SK-N-SH treated with all-trans-retinoic acid at 6 μM for 48 hours (cell line): Measurements from ENCODE around the gene GRIN2B.

ENCODE experiments used
- CSDC2 ChIP-seq: fragments of 250-450 bp; sonication (Bioruptor Pico); IDR thresholded peaks from 2 replicates; pipeline ENCODE4 v1.5.0; 2020; ENCODE audit warnings: mild to moderate bottlenecking, moderate library complexity
- OSR1 ChIP-seq: fragments of 250-450 bp; sonication (Bioruptor Pico); IDR thresholded peaks from 2 replicates; pipeline ENCODE4 v1.8.0; 2022; ENCODE audit warnings: moderate library complexity, mild to moderate bottlenecking, inconsistent platforms
- PPARA ChIP-seq: fragments of 250-450 bp; sonication (Bioruptor Pico); IDR thresholded peaks from 2 replicates; pipeline ENCODE4 v1.5.0; 2020; ENCODE audit warnings: mild to moderate bottlenecking, borderline replicate concordance
- TOX ChIP-seq: fragments of 250-450 bp; sonication (Bioruptor Pico); IDR thresholded peaks from 2 replicates; pipeline ENCODE4 v1.8.0; 2021; ENCODE audit warnings: mild to moderate bottlenecking, moderate library complexity, borderline replicate concordance
- ZFP3 ChIP-seq: fragments of 250-450 bp; sonication (Bioruptor Pico); IDR thresholded peaks from 2 replicates; pipeline ENCODE4 v1.5.0; 2020; ENCODE audit warnings: mild to moderate bottlenecking, moderate library complexity
- TF ChIP-seq, protein P1 (sequence below): fragments of 250-450 bp; sonication (Bioruptor Pico); IDR thresholded peaks from 2 replicates; pipeline ENCODE4 v1.8.0; 2021; ENCODE audit warnings: low read depth, mild to moderate bottlenecking, moderate library complexity, borderline replicate concordance
- TF ChIP-seq, protein P2 (sequence below): fragments of 250-450 bp; sonication (Bioruptor Pico); IDR thresholded peaks from 2 replicates; pipeline ENCODE4 v1.5.0; 2020; ENCODE audit warnings: mild to moderate bottlenecking, moderate library complexity

DNA sequence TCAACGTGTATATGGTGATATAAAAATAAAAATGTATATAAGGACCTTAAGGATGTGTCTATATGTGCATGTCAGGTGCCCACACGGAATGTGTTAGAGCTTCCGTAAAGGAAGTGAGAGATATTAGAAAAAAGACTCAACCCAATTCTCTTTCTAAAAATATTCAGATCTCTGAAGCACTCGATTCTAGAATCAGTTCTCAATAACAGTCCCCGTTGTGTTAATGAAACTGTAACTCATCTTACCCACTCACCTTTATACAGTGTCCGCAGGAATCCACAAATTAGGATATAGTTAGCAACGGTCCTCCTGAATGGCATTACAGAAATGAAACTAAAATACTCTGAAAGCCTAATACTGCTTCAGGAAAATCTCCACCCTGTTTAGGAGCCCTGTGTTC is 29.3 kb downstream of the GRIN2B start:
- no peak for TF ChIP-seq ZFP3
- TF ChIP-seq, protein P1, sequence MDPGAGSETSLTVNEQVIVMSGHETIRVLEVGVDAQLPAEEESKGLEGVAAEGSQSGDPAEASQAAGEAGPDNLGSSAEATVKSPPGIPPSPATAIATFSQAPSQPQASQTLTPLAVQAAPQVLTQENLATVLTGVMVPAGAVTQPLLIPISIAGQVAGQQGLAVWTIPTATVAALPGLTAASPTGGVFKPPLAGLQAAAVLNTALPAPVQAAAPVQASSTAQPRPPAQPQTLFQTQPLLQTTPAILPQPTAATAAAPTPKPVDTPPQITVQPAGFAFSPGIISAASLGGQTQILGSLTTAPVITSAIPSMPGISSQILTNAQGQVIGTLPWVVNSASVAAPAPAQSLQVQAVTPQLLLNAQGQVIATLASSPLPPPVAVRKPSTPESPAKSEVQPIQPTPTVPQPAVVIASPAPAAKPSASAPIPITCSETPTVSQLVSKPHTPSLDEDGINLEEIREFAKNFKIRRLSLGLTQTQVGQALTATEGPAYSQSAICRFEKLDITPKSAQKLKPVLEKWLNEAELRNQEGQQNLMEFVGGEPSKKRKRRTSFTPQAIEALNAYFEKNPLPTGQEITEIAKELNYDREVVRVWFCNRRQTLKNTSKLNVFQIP (CRISPR knock-in tag), result no peak
- no peak for TF ChIP-seq CSDC2
- TF ChIP-seq, protein P2, sequence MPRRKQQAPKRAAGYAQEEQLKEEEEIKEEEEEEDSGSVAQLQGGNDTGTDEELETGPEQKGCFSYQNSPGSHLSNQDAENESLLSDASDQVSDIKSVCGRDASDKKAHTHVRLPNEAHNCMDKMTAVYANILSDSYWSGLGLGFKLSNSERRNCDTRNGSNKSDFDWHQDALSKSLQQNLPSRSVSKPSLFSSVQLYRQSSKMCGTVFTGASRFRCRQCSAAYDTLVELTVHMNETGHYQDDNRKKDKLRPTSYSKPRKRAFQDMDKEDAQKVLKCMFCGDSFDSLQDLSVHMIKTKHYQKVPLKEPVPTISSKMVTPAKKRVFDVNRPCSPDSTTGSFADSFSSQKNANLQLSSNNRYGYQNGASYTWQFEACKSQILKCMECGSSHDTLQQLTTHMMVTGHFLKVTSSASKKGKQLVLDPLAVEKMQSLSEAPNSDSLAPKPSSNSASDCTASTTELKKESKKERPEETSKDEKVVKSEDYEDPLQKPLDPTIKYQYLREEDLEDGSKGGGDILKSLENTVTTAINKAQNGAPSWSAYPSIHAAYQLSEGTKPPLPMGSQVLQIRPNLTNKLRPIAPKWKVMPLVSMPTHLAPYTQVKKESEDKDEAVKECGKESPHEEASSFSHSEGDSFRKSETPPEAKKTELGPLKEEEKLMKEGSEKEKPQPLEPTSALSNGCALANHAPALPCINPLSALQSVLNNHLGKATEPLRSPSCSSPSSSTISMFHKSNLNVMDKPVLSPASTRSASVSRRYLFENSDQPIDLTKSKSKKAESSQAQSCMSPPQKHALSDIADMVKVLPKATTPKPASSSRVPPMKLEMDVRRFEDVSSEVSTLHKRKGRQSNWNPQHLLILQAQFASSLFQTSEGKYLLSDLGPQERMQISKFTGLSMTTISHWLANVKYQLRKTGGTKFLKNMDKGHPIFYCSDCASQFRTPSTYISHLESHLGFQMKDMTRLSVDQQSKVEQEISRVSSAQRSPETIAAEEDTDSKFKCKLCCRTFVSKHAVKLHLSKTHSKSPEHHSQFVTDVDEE (CRISPR knock-in tag), result no peak
- no peak for TF ChIP-seq TOX (CRISPR knock-in tag)
- TF ChIP-seq OSR1 (CRISPR knock-in tag), result no peak
- no peak for TF ChIP-seq PPARA
